Liver (tissue), 9 donors: ENCODE data around the gene THSD4. TPM values are rescaled to one million over a fixed set of nuclear protein-coding genes. Genes with fewer than 3 reads are reported as not detected.

ENCODE experiments used
- DNase-seq: peaks from one replicate; pipeline ENCODE4 v3.0.0-alpha.2; 2017; ENCODE audit warnings: low spot score
- H3K27ac ChIP-seq, 2 donors: one replicate each; pipeline ENCODE4 v1.7.0; 2013; ENCODE audit warnings: inconsistent platforms in 2 of 2, low read length in 2 of 2, control low read depth in 1 of 2, low read depth in 1 of 2, mild to moderate bottlenecking in 1 of 2
- H3K27me3 ChIP-seq, 4 donors: one replicate each; pipeline versions ENCODE4 v1.6.1 to v1.7.0; 2013; ENCODE audit warnings: low read length in 3 of 4, inconsistent platforms in 1 of 4, mild to moderate bottlenecking in 1 of 4, moderate library complexity in 1 of 4; ENCODE audit not compliant: control insufficient read depth in 4 of 4, insufficient read depth in 4 of 4
- H3K36me3 ChIP-seq, 4 donors: one replicate each; pipeline versions ENCODE4 v1.6.1 to v1.7.0; 2013; ENCODE audit warnings: low read length in 3 of 4, mild to moderate bottlenecking in 3 of 4, low read depth in 1 of 4, moderate library complexity in 1 of 4; ENCODE audit not compliant: control insufficient read depth in 4 of 4, insufficient read depth in 3 of 4
- H3K4me1 ChIP-seq, 4 donors: one replicate each; pipeline versions ENCODE4 v1.6.1 to v1.7.0; 2013; ENCODE audit warnings: low read length in 3 of 4, mild to moderate bottlenecking in 3 of 4, moderate library complexity in 1 of 4; ENCODE audit not compliant: control insufficient read depth in 4 of 4, insufficient read depth in 4 of 4
- H3K4me3 ChIP-seq, 3 donors: one replicate each; pipeline versions ENCODE4 v1.6.1 to v1.7.0; 2013; ENCODE audit warnings: low read length in 3 of 3, control low read depth in 1 of 3, low read depth in 1 of 3, mild to moderate bottlenecking in 1 of 3
- H3K9ac ChIP-seq, 2 donors: one replicate each; pipeline ENCODE4 v1.7.0; 2013; ENCODE audit warnings: low read length in 2 of 2, mild to moderate bottlenecking in 2 of 2, moderate library complexity in 2 of 2, control low read depth in 1 of 2, low read depth in 1 of 2
- H3K9me3 ChIP-seq, 4 donors: one replicate each; pipeline versions ENCODE4 v1.6.1 to v1.7.0; 2013; ENCODE audit warnings: low read length in 3 of 4; ENCODE audit not compliant: control insufficient read depth in 4 of 4
- EGR1 ChIP-seq, 2 donors: IDR thresholded peaks; 2 replicates each; pipeline ENCODE4 v1.6.1; 2016 to 2018; ENCODE audit warnings: antibody characterized with exemption in 2 of 2, low read depth in 2 of 2
- FOXA1 ChIP-seq: IDR thresholded peaks from 2 replicates; pipeline ENCODE4 v1.6.1; 2016; ENCODE audit warnings: antibody characterized with exemption
- FOXA2 ChIP-seq: IDR thresholded peaks from 2 replicates; pipeline ENCODE4 v1.6.1; 2016; ENCODE audit warnings: antibody characterized with exemption
- GABPA ChIP-seq, 2 donors: IDR thresholded peaks in 1 of 2; conservative IDR thresholded peaks in 1 of 2; 2 replicates each; pipeline ENCODE4 v1.6.1; 2016; ENCODE audit warnings: antibody characterized with exemption in 2 of 2, mild to moderate bottlenecking in 1 of 2, moderate library complexity in 1 of 2
- HNF4A ChIP-seq, 2 donors: conservative IDR thresholded peaks; 2 replicates each; pipeline ENCODE4 v1.6.1; 2016; ENCODE audit warnings: antibody characterized with exemption in 2 of 2, mild to moderate bottlenecking in 2 of 2
- HNF4G ChIP-seq: IDR thresholded peaks from 2 replicates; pipeline ENCODE4 v1.6.1; 2016; ENCODE audit warnings: antibody characterized with exemption
- JUND ChIP-seq, 2 donors: IDR thresholded peaks; 2 replicates each; pipeline ENCODE4 v1.6.1; 2016; ENCODE audit warnings: antibody characterized with exemption in 2 of 2
- NR2F2 ChIP-seq: IDR thresholded peaks from 2 replicates; pipeline ENCODE4 v1.6.1; 2016; ENCODE audit warnings: antibody characterized with exemption
- RAD21 ChIP-seq, 2 donors: IDR thresholded peaks; 2 replicates each; pipeline ENCODE4 v1.6.1; 2016; ENCODE audit warnings: antibody characterized with exemption in 2 of 2, mild to moderate bottlenecking in 2 of 2
- RXRA ChIP-seq, 2 donors: IDR thresholded peaks; 2 replicates each; pipeline ENCODE4 v1.6.1; 2017 to 2018; ENCODE audit warnings: antibody characterized with exemption in 2 of 2, mild to moderate bottlenecking in 1 of 2
- SP1 ChIP-seq: IDR thresholded peaks from 2 replicates; pipeline ENCODE4 v1.6.1; 2018; ENCODE audit warnings: antibody characterized with exemption, mild to moderate bottlenecking
- TAF1 ChIP-seq: conservative IDR thresholded peaks from 2 replicates; pipeline ENCODE4 v1.6.1; 2016; ENCODE audit warnings: antibody characterized with exemption, mild to moderate bottlenecking
- YY1 ChIP-seq: IDR thresholded peaks from 2 replicates; pipeline ENCODE4 v1.6.1; 2016; ENCODE audit warnings: antibody characterized with exemption, mild to moderate bottlenecking
- WGBS: extraction: QIAGEN DNeasy Blood & Tissue Kit; methylation state at CpG from one replicate; pipeline ENCODE4 v1.1.7; 2013; 5-methylcytosine and 5-hydroxymethylcytosine counted together
- polyA plus RNA-seq, 2 donors: library from polyadenylated mRNA; stranded (reverse) in 1 of 2; unstranded in 1 of 2; fragments of 200-250 nt in 1 of 2; fragments of >200 nt in 1 of 2; fragmentation: Nextera tagmentation in 1 of 2; extraction: Ambion mirVana in 1 of 2; gene quantifications; one replicate each; pipeline versions ENCODE4 v1.2.1 to v1.2.3, GENCODE V29; 2013 to 2015
- total RNA-seq, 2 donors: library from RNA; depleted of rRNA; stranded (reverse); fragments of >200 nt; gene quantifications; one replicate each; pipeline ENCODE4 v1.2.3, GENCODE V29; 2014
- TF ChIP-seq, protein P1 (sequence below): IDR thresholded peaks from 2 replicates; pipeline ENCODE4 v1.6.1; 2016; ENCODE audit warnings: antibody characterized with exemption
- TF ChIP-seq, protein P2 (sequence below): IDR thresholded peaks from 2 replicates; pipeline ENCODE4 v1.6.1; 2016; ENCODE audit warnings: antibody characterized with exemption
- TF ChIP-seq, protein P3 (sequence below): IDR thresholded peaks from 2 replicates; pipeline ENCODE4 v1.6.1; 2016; ENCODE audit warnings: antibody characterized with exemption
- TF ChIP-seq, protein P4 (sequence below): fragments of 150-350 bp; IDR thresholded peaks from 2 replicates; pipeline ENCODE4 v1.5.1; 2017; ENCODE audit warnings: improper control_type of control experiment, low read depth, low read length; ENCODE audit not compliant: missing input control
- donor health status: healthy.
- donor health status: healthy.
- donor health status: healthy.
- donor health status: healthy.
- donor health status: healthy.

The THSD4 gene
- total and polyA plus RNA-seq, 4 donors = 0.23 to 11.5 (median 1.9) TPM

DNA sequence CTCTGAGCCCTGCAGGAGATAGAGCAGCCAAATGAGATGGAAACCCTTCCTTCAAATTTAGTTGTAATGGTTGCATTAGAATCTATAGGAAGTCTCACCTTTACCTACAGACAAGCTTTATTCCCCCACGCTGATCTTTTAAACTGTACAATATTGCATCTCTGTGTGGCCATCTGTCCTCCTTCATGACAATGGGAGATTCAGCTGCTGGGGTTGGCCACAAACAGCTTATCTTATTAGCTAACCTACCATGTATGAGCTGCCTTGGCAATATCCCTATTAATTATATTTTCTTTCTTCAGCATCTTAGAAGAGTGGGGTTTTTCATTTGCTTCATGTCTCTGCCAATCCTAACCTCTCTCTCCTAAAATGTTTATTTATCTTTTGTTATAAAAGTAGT, 456.4 kb downstream of the THSD4 start:
- Histone ChIP-seq H3K4me3 (no peak overlapping the region), H3K9me3 (no peaks in the 10 kb centered on the region), H3K27me3 (no peaks in the 10 kb centered on the region), H3K36me3 (no peaks in the 10 kb centered on the region), H3K4me1 (peaks cover 0 to 3% (median 0%) of the 10 kb centered on the region in 4 donors), H3K9ac (no peak overlapping the region), H3K27ac (no peak overlapping the region)
- 99% methylated on average over 1 of the region's 1 CpG for WGBS
- TF ChIP-seq TAF1 (no peak), YY1 (no peak), RXRA (IDR thresholded peaks at IDR 0.05) (no peak), SP1 (no peak), NR2F2 (no peak), HNF4A (conservative IDR thresholded peaks at IDR 0.05) (no peak), GABPA (IDR thresholded peaks at IDR 0.05 in 1 of 2, conservative IDR thresholded peaks at IDR 0.05 in 1 of 2) (no peak), HNF4G (no peak), RAD21 (IDR thresholded peaks at IDR 0.05) (no peak), FOXA1 (no peak), JUND (IDR thresholded peaks at IDR 0.05) (no peak), EGR1 (IDR thresholded peaks at IDR 0.05; ENCODE audit: low read depth in 2 of 2) (no peak)
- TF ChIP-seq, protein P1, sequence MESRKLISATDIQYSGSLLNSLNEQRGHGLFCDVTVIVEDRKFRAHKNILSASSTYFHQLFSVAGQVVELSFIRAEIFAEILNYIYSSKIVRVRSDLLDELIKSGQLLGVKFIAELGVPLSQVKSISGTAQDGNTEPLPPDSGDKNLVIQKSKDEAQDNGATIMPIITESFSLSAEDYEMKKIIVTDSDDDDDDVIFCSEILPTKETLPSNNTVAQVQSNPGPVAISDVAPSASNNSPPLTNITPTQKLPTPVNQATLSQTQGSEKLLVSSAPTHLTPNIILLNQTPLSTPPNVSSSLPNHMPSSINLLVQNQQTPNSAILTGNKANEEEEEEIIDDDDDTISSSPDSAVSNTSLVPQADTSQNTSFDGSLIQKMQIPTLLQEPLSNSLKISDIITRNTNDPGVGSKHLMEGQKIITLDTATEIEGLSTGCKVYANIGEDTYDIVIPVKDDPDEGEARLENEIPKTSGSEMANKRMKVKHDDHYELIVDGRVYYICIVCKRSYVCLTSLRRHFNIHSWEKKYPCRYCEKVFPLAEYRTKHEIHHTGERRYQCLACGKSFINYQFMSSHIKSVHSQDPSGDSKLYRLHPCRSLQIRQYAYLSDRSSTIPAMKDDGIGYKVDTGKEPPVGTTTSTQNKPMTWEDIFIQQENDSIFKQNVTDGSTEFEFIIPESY = no peak
- TF ChIP-seq, protein P2, sequence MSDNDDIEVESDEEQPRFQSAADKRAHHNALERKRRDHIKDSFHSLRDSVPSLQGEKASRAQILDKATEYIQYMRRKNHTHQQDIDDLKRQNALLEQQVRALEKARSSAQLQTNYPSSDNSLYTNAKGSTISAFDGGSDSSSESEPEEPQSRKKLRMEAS = no peak
- TF ChIP-seq, protein P3, sequence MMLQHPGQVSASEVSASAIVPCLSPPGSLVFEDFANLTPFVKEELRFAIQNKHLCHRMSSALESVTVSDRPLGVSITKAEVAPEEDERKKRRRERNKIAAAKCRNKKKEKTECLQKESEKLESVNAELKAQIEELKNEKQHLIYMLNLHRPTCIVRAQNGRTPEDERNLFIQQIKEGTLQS = no peak
- TF ChIP-seq, protein P4, sequence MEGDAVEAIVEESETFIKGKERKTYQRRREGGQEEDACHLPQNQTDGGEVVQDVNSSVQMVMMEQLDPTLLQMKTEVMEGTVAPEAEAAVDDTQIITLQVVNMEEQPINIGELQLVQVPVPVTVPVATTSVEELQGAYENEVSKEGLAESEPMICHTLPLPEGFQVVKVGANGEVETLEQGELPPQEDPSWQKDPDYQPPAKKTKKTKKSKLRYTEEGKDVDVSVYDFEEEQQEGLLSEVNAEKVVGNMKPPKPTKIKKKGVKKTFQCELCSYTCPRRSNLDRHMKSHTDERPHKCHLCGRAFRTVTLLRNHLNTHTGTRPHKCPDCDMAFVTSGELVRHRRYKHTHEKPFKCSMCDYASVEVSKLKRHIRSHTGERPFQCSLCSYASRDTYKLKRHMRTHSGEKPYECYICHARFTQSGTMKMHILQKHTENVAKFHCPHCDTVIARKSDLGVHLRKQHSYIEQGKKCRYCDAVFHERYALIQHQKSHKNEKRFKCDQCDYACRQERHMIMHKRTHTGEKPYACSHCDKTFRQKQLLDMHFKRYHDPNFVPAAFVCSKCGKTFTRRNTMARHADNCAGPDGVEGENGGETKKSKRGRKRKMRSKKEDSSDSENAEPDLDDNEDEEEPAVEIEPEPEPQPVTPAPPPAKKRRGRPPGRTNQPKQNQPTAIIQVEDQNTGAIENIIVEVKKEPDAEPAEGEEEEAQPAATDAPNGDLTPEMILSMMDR = no peak
- DNase-seq = no peak

DNA sequence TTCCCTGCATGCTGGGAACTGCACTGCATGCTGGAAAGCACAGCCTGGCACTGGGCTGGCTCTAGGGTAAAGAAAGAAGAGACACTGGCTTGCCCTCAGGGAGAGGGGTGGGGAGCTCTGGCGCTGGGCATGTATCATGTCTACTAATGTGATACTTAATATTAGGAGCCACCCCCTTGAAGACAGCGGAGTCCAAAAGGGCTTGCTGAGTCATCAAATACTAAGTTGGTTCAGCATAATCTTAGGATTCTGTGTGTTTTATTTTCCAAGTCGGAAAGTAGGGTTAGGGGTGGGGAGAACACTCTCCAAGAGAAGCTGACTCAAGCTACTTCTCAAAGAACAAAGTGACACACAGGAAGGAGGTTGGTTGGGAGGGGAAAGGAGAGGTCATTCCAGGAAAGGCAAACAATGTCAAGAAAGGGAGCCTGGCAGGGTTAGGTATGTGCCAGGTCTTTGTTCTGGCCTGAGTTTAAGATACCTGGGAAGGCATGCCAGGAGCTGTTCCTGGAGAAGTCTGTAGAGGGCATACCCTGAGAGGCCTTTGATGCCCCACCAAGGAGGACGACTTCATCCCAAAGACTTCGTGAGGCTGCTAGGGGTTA, 457.3 kb downstream of the THSD4 start:
- no peak overlapping the region for H3K27ac ChIP-seq
- H3K9me3 ChIP-seq = no peaks in the 10 kb centered on the region
- H3K27me3 ChIP-seq = no peaks in the 10 kb centered on the region
- peaks cover 0 to 3% (median 0%) of the 10 kb centered on the region in 4 donors for H3K4me1 ChIP-seq
- DNase-seq = no peak
- no peak overlapping the region for H3K9ac ChIP-seq
- H3K36me3 ChIP-seq = no peaks in the 10 kb centered on the region
- 83% methylated on average over 5 of the region's 5 CpGs for WGBS
- no peak overlapping the region for H3K4me3 ChIP-seq
- TF ChIP-seq YY1 = no peak
- TF ChIP-seq HNF4A (conservative IDR thresholded peaks at IDR 0.05) = no peak
- TF ChIP-seq HNF4G = no peak
- no peak for TF ChIP-seq GABPA (IDR thresholded peaks at IDR 0.05 in 1 of 2, conservative IDR thresholded peaks at IDR 0.05 in 1 of 2)
- TF ChIP-seq, protein P3 = no peak
- TF ChIP-seq FOXA1 = no peak
- TF ChIP-seq SP1 = no peak
- no peak for TF ChIP-seq FOXA2
- TF ChIP-seq, protein P2 = no peak
- TF ChIP-seq, protein P1 = no peak
- TF ChIP-seq EGR1 (IDR thresholded peaks at IDR 0.05; ENCODE audit: low read depth in 2 of 2) = no peak
